Measurements from ENCODE around the gene ONECUT3.
"Not testable (repeated sequence)": the region's sequence is repeated elsewhere in the genome, so short reads cannot be mapped to it uniquely, and the experiment has no call there.

Gene ONECUT3

GRCh38 chr19:1754018-1754635 is 821 bp downstream of the ONECUT3 start:
- no peak overlapping the region for H3K4me3 ChIP-seq (ENCODE audit: low read depth, low read length)
- no peak for DNase-seq (ENCODE audit: low read depth)

GRCh38 chr19:1754636-1755466 is 1.5 kb downstream of the ONECUT3 start:
- no peak for DNase-seq (ENCODE audit: low read depth)
- no peak overlapping the region for H3K4me3 ChIP-seq (ENCODE audit: low read depth, low read length)

- no peak overlapping the region for H3K4me3 ChIP-seq (ENCODE audit: low read depth, low read length)
- DNase-seq (ENCODE audit: low read depth) = no peak
These were observed 2.3 kb downstream of the ONECUT3 start for GRCh38 chr19:1755467-1756171.

- no peak overlapping the region for H3K4me3 ChIP-seq (ENCODE audit: low read depth, low read length)
- DNase-seq (ENCODE audit: low read depth) = no peak
These were observed 3.0 kb downstream of the ONECUT3 start for GRCh38 chr19:1756264-1756663.

- DNase-seq (ENCODE audit: low read depth) = no peak
- no peak overlapping the region for H3K4me3 ChIP-seq (ENCODE audit: low read depth, low read length)
These were observed 3.6 kb downstream of the ONECUT3 start for GRCh38 chr19:1756705-1757465.

- H3K4me3 ChIP-seq (ENCODE audit: low read depth, low read length) = no peak overlapping the region
- no peak for DNase-seq (ENCODE audit: low read depth)
These were observed 4.3 kb downstream of the ONECUT3 start for GRCh38 chr19:1757468-1758230.

- no peak for DNase-seq (ENCODE audit: low read depth)
- no peak overlapping the region for H3K4me3 ChIP-seq (ENCODE audit: low read depth, low read length)
These were observed 4.9 kb downstream of the ONECUT3 start for GRCh38 chr19:1758231-1758577.

- no peak for DNase-seq (ENCODE audit: low read depth)
These were observed 5.9 kb downstream of the ONECUT3 start for GRCh38 chr19:1758959-1759903.

GRCh38 chr19:1760020-1760419 is 6.7 kb downstream of the ONECUT3 start:
- no peak for DNase-seq (ENCODE audit: low read depth)
- H3K4me3 ChIP-seq (ENCODE audit: low read depth, low read length) = no peak overlapping the region

More at GRCh38 chr19:1758959-1759903, 5.9 kb downstream of the ONECUT3 start:
- no peak overlapping the region for H3K4me3 ChIP-seq (ENCODE audit: low read depth, low read length)

GRCh38 chr19:1760786-1761527 is 7.7 kb downstream of the ONECUT3 start:
- DNase-seq (ENCODE audit: low read depth) = not testable (repeated sequence)

GRCh38 chr19:1761528-1762242 is 8.4 kb downstream of the ONECUT3 start:
- no peak overlapping the region for H3K4me3 ChIP-seq (ENCODE audit: low read depth, low read length)
- no peak for DNase-seq (ENCODE audit: low read depth)

More at GRCh38 chr19:1760786-1761527, 7.7 kb downstream of the ONECUT3 start:
- H3K4me3 ChIP-seq (ENCODE audit: low read depth, low read length) = not testable (repeated sequence)

- DNase-seq (ENCODE audit: low read depth) = no peak
- no peak overlapping the region for H3K4me3 ChIP-seq (ENCODE audit: low read depth, low read length)
These were observed 9.2 kb downstream of the ONECUT3 start for GRCh38 chr19:1762243-1763117.

GRCh38 chr19:1763648-1764639 is 10.6 kb downstream of the ONECUT3 start:
- no peak overlapping the region for H3K4me3 ChIP-seq (ENCODE audit: low read depth, low read length)
- no peak for DNase-seq (ENCODE audit: low read depth)

- DNase-seq (ENCODE audit: low read depth) = no peak
- no peak overlapping the region for H3K4me3 ChIP-seq (ENCODE audit: low read depth, low read length)
These were observed 11.4 kb downstream of the ONECUT3 start for GRCh38 chr19:1764729-1765128.

Data from skeletal muscle cell (primary cell).